Measurements from ENCODE around the gene BTBD1.

BTBD1 gene

GRCh38 chr15:83112233-83112955 is 45.3 kb upstream of the BTBD1 start:
- H3K27me3 ChIP-seq (ENCODE audit: insufficient read depth, poor library complexity, severe bottlenecking), result no peaks in the 10 kb centered on the region
- no peak for TF ChIP-seq SPI1 (IDR thresholded peaks at IDR 0.05; ENCODE audit: borderline replicate concordance, low read depth)
- no peak for TF ChIP-seq GABPA (IDR thresholded peaks at IDR 0.05; ENCODE audit: low read depth)
- no peak for TF ChIP-seq POLR2AphosphoS5 (IDR thresholded peaks at IDR 0.05; ENCODE audit: low read depth)
- TF ChIP-seq CTCF (IDR thresholded peaks at IDR 0.05; ENCODE audit: insufficient read depth, low read length), result no peak
- no peak for TF ChIP-seq REST (IDR thresholded peaks at IDR 0.05; ENCODE audit: insufficient replicate concordance, low read depth)
- H3K4me3 ChIP-seq (replicated peaks; ENCODE audit: insufficient read depth, low read length), result no peak overlapping the region
- no peak for DNase-seq (ENCODE audit: low read depth in 1 of 2, low spot score in 1 of 2)
- H3K27ac ChIP-seq (replicated peaks), result no peak overlapping the region

- peaks cover 4% of the 10 kb centered on the region for H3K27me3 ChIP-seq (ENCODE audit: insufficient read depth, poor library complexity, severe bottlenecking)
- TF ChIP-seq POLR2AphosphoS5 (IDR thresholded peaks at IDR 0.05; ENCODE audit: low read depth) (no peak), SPI1 (IDR thresholded peaks at IDR 0.05; ENCODE audit: borderline replicate concordance, low read depth) (no peak), REST (IDR thresholded peaks at IDR 0.05; ENCODE audit: insufficient replicate concordance, low read depth) (no peak), GABPA (IDR thresholded peaks at IDR 0.05; ENCODE audit: low read depth) (no peak), CTCF (IDR thresholded peaks at IDR 0.05; ENCODE audit: insufficient read depth, low read length) (no peak)
Measured at GRCh38 chr15:83111149-83111548, 44.1 kb upstream of the BTBD1 start.

GRCh38 chr15:83110381-83110780 is 43.3 kb upstream of the BTBD1 start:
- no peak for DNase-seq (ENCODE audit: low read depth in 1 of 2, low spot score in 1 of 2)
- Histone ChIP-seq H3K27ac (replicated peaks) (no peak overlapping the region), H3K4me3 (replicated peaks; ENCODE audit: insufficient read depth, low read length) (no peak overlapping the region), H3K27me3 (ENCODE audit: insufficient read depth, poor library complexity, severe bottlenecking) (peaks cover 4% of the 10 kb centered on the region)
- TF ChIP-seq CTCF (IDR thresholded peaks at IDR 0.05; ENCODE audit: insufficient read depth, low read length), result no peak
- TF ChIP-seq SPI1 (IDR thresholded peaks at IDR 0.05; ENCODE audit: borderline replicate concordance, low read depth), result no peak
- no peak for TF ChIP-seq POLR2AphosphoS5 (IDR thresholded peaks at IDR 0.05; ENCODE audit: low read depth)
- TF ChIP-seq GABPA (IDR thresholded peaks at IDR 0.05; ENCODE audit: low read depth), result no peak
- no peak for TF ChIP-seq REST (IDR thresholded peaks at IDR 0.05; ENCODE audit: insufficient replicate concordance, low read depth)

More at GRCh38 chr15:83111149-83111548, 44.1 kb upstream of the BTBD1 start:
- Histone ChIP-seq H3K4me3 (replicated peaks; ENCODE audit: insufficient read depth, low read length) (no peak overlapping the region), H3K27ac (replicated peaks) (no peak overlapping the region)
- no peak for DNase-seq (ENCODE audit: low read depth in 1 of 2, low spot score in 1 of 2)

All from HL-60 (cell line).